Ishikawa (cell line): Measurements from ENCODE around the gene ACVR1.

Experiments used
- CREB1 ChIP-seq: IDR thresholded peaks from 2 replicates; pipeline ENCODE4 v1.6.1; 2012; ENCODE audit warnings: low read depth
- TAF1 ChIP-seq: IDR thresholded peaks from 2 replicates; pipeline ENCODE4 v1.6.1; 2012; ENCODE audit warnings: low read depth, mild to moderate bottlenecking
- TF ChIP-seq, protein P1 (sequence below): IDR thresholded peaks from 2 replicates; pipeline ENCODE4 v1.6.1; 2012; ENCODE audit warnings: low read depth, mild to moderate bottlenecking

DNA sequence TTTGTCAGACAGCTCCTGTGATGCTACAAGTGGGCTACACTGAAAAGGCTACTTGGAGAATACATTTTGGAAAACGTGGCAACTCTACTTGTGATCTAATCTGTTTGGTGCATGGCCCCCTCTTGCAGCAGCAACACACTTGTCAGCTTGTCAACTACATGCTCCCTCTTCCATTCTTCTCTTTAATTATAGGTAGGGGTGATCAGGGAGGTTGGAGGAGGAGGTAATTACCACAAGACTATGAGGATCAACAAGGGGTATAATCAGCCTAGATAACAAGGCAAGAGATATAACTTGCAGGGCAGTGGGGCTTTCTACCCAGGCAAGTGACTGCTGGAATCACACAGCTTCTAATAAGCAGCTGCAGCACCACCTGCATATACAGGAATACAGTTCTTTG lies 104.9 kb downstream of the ACVR1 start:
- TF ChIP-seq, protein P1, sequence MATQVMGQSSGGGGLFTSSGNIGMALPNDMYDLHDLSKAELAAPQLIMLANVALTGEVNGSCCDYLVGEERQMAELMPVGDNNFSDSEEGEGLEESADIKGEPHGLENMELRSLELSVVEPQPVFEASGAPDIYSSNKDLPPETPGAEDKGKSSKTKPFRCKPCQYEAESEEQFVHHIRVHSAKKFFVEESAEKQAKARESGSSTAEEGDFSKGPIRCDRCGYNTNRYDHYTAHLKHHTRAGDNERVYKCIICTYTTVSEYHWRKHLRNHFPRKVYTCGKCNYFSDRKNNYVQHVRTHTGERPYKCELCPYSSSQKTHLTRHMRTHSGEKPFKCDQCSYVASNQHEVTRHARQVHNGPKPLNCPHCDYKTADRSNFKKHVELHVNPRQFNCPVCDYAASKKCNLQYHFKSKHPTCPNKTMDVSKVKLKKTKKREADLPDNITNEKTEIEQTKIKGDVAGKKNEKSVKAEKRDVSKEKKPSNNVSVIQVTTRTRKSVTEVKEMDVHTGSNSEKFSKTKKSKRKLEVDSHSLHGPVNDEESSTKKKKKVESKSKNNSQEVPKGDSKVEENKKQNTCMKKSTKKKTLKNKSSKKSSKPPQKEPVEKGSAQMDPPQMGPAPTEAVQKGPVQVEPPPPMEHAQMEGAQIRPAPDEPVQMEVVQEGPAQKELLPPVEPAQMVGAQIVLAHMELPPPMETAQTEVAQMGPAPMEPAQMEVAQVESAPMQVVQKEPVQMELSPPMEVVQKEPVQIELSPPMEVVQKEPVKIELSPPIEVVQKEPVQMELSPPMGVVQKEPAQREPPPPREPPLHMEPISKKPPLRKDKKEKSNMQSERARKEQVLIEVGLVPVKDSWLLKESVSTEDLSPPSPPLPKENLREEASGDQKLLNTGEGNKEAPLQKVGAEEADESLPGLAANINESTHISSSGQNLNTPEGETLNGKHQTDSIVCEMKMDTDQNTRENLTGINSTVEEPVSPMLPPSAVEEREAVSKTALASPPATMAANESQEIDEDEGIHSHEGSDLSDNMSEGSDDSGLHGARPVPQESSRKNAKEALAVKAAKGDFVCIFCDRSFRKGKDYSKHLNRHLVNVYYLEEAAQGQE, result no peak
- no peak for TF ChIP-seq TAF1
- TF ChIP-seq CREB1, result no peak
